A673 (cell line): ENCODE measurements around the gene ETV3L.

Experiments
- CTCF ChIP-seq: fragments of 300-800, 200-600 bp; sonication (generic); conservative IDR thresholded peaks from 2 replicates; pipeline ENCODE4 v1.5.1; 2017; ENCODE audit warnings: low read depth, mild to moderate bottlenecking, antibody characterized with exemption, low read length, moderate library complexity, mixed read lengths
- EZH2 ChIP-seq: fragments of 200-600 bp; sonication (generic); IDR thresholded peaks from 2 replicates; pipeline ENCODE4 v1.6.1; 2017; ENCODE audit warnings: borderline replicate concordance, low read depth, mild to moderate bottlenecking, mixed read lengths, antibody characterized with exemption, low read length; ENCODE audit not compliant: poor library complexity, severe bottlenecking

- TF ChIP-seq CTCF (no peak), EZH2 (no peak)
These were observed 16.5 kb upstream of the ETV3L start for GRCh38 chr1:157115851-157116736.
